Renal cortex interstitium (tissue), 11 donors: Measurements from ENCODE around the gene FOCAD. TPM values are rescaled to one million over a fixed set of nuclear protein-coding genes. Genes with fewer than 3 reads are reported as not detected.
A peak's percentile ranks its signal among the peaks of the same experiment; 100 is the strongest.

Source experiments
- DNase-seq, 11 donors: peaks; one replicate each; pipeline ENCODE4 v3.0.0-alpha.2; 2013; ENCODE audit warnings: low read depth in 9 of 11, low spot score in 4 of 11; ENCODE audit errors: extremely low read depth in 1 of 11
- polyA plus RNA-seq, 3 donors: library from polyadenylated mRNA; unstranded; fragments of 120-200 nt; gene quantifications; one replicate each; pipeline ENCODE4 v1.2.1, GENCODE V29; 2013; ENCODE audit not compliant: insufficient read length in 3 of 3

FOCAD gene
- polyA plus RNA-seq, 3 donors = 26.8 to 36.8 (median 29.8) TPM

DNA sequence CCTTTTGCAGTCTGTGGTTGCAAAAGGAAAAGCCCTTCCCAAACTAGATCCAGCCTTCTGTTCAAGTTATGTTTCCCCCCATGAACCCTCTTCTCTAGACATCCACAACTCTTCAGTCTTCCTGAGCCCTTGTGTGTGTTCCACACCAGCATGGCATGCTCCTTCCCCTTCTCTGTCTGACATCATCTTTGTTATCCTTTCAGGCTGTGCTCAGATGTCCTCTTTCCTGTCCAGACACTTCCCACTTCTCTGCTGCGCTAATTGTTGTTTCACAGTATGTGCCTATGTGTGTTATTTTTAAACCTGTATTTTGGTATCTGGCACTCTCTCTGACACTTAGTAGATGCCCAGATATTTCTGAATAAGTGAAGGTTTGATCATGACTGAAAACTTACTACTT is 38.2 kb downstream of the FOCAD start:
- DNase-seq = no peak

- no peak for DNase-seq
Measured at GRCh38 chr9:20725675-20726074, 41.6 kb downstream of the FOCAD start.

DNA sequence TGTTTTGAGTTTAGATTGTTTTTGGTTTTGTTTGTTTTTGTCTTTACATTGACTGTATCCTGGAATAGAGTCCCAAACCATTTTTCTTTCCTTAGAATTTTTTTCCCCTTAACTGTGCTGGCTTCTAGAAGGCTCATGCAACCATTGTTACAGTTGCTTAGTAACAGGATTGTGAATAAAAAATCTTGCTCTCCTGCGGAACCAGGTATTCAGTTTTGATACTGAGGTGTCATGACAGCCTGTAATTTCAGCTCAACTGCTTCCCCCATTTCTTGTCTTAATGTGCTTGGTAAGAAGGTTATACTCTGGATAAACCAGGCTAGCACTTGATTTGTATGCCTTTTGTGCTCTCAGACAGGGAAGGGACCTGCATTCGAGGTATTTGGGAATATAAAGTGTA is 42.1 kb downstream of the FOCAD start:
- DNase-seq = no peak

- peak in 2 of 11 donors; percentile 5 to 8 for DNase-seq
Measured at GRCh38 chr9:20728493-20729220, 44.6 kb downstream of the FOCAD start.

DNA sequence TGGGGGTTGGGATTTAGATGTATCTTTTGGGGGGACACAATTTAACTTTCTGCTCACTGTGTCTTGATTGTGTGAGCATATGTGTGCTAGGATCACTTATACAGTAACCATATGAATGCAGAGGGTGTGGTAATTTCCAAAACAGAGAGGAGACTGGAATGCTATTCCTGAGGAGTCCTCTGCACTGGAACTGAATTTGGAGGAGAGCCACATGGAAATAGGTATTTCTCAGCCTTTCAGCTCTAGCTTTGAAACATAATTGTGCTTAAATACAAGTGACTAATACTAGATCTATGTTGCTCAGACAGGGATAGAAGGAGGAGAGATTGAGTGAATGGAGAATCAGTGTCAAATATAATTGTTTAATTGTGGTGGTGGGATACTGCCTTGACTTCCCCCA is 45.5 kb downstream of the FOCAD start:
- no peak for DNase-seq

GRCh38 chr9:20732118-20732517 is 48.1 kb downstream of the FOCAD start:
- no peak for DNase-seq

- no peak for DNase-seq
Measured at GRCh38 chr9:20734275-20734674, 50.2 kb downstream of the FOCAD start.

GRCh38 chr9:20740304-20740703 is 56.2 kb downstream of the FOCAD start:
- no peak for DNase-seq

DNA sequence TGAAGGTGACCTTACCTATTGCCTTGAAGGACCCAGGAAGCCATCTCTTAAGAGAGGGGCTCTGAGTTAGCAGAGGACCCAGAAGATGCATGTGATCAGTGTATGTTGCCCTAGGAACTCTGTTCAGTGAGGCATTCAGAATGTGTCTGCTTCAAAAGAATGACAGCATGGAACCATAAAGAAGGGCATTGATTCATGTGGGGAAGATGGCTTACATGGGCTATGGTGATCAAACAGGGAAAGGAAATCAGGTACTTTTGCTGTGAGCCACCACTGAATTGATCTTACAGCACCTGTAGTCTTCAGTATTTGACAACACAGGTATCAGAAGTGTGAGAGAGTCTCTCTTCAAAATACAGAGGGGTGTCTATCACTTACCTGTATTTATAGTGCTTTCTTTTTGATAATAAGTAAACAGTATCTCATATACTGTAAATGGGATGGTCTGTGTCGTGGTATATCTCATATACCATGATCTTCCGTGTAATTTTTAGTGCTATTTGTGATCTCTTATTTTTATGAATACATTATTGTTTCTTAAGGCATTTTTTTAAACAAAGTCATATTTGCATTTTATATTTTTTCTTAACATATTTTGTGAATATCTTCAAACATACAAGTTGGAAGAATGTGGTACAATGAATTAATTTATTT is 57.0 kb downstream of the FOCAD start:
- no peak for DNase-seq

GRCh38 chr9:20742833-20743232 is 58.8 kb downstream of the FOCAD start:
- DNase-seq = no peak

DNA sequence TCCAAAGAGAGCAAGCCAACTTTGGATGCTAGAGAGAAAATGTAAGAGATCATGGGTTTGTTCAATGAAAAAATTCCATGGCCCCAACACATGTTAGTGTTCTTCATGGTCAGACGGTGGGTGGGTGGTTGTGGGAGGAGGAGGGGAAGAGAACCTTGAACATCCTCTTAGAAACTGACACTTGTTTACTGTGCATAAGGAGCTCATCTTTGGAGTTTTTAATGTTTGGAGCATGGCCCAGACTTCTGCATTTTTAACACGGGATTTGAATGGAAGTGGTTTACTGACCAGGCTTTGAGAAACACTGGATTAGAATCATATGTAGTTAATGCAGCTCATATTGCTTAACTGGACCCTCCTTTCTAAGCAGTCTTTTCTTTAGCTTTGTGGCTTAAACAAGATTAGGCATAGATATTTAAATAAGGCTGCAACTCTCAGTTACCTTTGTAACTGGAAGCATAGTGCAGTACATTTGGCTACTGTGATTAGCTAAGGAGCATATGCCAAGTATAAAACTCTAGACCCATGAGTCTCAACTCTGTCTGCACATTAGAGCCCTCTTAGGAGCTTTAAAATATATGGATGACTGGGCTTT is 60.1 kb downstream of the FOCAD start:
- no peak for DNase-seq

DNA sequence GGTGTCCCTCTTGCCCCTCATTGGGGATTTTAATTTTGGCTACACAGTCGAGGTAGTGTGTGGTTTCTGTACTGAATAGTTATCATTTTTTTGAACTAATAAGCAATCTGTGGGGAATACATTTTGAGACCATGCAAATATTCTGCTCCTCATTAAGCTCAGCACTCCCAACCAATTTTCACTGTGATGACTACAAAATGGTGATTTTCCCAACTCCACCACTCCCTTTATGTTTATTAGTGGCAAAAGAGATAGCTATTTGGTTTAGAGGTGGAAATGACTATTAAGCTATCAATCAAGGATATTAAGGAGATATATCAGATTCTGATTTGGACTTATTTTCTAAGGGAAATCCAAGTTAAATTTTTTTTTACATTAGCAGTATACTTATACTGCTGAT is 62.9 kb downstream of the FOCAD start:
- DNase-seq = no peak

DNA sequence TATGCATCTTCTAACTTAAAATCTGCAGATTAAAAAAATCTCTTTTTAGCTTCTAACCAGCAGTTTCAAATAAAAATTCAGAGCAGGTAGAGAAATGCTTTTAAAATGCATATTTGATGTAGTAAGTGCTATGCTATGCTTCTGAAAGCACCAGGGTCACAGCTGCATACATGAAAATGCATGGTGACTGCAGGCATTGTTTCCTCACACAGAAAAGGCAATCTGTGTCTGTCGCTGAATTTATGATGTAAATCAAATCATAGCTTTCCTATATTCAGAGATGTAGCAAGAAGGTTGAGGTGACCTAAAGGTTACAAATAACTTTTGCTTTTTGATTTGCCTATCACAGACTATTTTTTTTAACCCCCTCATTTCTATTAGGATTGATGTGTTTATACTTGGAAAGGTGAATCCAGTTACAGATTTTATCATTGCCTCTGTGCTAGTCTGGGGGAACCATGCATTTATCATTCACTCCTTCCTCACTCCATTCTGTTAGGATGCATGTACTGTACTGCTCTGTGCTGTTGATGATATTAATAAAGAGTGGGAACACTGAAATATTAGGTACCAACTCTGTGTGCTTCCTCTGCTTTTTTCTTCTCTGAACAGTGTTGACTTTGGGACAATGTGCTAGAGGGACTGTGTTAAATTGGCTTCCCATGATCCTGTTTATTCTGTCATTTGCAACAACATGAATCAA is 65.6 kb downstream of the FOCAD start:
- no peak for DNase-seq

- DNase-seq = no peak
Measured at GRCh38 chr9:20753761-20754160, 69.7 kb downstream of the FOCAD start.

DNA sequence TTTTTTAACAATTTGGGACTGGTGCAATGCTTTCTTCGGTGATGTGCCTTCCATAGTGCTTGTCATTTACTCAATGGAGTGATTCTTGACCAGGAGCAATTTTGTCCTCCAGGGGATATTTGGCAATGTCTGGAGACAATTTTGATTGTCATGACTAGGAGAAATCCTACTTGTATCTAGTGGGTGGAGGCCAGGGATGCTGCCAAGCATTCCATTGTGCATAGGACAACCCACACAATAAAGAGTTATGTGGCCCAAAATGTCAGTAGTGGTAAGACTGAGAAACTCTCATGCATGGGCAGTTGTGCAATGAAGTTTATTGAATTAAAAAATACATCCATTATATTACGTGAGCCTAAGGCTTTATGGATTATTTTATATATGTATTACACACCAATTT is 70.5 kb downstream of the FOCAD start:
- DNase-seq = no peak

DNA sequence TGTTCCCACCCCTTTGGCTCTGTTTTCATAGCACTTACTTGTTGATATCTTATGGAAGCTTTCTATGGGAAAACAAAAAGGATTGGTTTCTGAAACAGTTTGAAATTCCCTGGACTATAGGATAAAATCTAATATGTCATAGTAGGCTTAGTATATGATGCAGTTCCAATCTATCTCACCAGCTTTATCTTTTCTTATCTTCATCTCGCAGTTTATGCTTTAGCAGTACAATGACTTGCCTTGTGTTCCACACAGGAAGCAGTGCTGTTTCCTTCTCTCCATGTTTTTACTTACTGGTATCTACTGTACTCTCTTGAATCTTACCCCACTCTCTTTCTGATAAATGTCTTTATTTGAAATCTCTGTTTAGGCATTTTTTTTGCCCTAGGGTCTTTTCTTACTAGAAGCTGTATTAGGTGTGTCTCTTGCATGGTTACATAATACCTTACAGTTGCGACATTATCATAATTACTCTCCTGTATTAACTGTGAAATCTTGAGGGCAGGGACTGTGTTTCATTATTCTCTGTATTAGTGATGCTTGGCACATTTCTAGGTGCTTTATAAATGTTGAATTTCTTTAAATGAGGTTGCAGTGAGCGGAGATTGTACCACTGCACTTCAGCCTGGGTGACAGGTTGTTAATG is 76.3 kb downstream of the FOCAD start:
- no peak for DNase-seq

DNA sequence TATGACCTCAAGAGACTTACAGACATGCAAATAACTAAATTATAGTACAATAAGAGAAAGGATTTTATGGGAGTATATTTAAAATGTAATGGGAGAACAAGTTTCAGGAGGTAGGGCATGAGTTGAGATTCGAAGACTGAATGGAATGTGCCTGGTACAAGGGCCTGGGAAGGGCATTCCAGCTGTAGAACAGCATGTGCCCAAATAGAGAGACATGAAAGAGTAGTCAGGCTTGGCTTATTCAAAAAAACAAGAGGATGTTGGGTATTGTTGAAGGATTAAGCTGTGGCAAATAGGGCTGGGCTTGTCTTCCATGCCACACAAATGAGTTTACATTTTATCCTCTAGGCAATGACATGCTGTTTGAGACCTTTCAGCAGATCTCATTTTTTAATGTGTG is 86.9 kb downstream of the FOCAD start:
- DNase-seq = no peak

GRCh38 chr9:20771729-20772128 is 87.7 kb downstream of the FOCAD start:
- no peak for DNase-seq

DNA sequence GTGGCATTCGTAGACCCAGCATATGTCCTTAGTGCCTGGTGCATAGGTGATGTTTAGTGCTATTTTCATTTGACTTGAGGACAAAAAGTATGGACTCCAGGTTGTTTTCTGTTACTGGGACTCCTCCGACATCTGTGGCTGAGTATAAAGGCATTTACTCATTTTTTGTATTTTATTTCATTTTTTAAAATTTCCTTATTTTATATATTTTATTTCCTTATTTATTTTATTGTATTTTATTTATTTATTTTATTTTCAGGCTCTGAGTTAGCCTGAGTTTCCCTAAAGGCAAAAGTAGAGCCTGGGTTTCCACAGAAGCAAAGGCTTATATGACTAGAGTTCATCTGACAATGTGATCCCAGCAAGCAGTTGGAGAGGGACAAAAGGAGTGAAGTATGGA is 91.6 kb downstream of the FOCAD start:
- DNase-seq = no peak

DNA sequence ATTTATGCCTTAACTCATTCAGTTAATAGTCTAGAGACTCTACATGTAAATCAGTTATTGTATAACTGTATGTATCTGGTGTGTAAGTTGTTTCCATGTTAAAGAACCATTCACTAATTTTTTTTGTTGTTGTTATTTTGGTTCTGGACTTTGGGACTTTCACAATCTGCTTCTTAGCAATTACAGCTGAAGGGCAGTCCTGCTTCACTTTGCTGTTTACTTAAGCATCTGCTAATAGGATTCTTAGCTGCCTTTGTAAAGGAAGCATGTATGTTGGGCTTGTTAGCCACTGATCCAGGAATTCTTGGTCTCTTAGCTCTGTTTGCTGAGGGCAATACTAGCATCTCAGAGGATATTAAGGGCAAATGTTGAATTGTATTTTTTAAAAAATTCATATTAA is 97.0 kb downstream of the FOCAD start:
- no peak for DNase-seq
